HEK293 (cell line): ENCODE data around the gene KCNK7.

ENCODE experiments used
- KLF8 ChIP-seq: fragments of 450-650 bp; formaldehyde crosslinking; IDR thresholded peaks from 2 replicates; pipeline ENCODE4 v1.5.1; 2016; ENCODE audit warnings: missing biosample characterization, missing genetic modification characterization
- ZNF274 ChIP-seq, 2 experiments: fragments of 200-500 bp in 1 of 2; fragments of 450-650 bp in 1 of 2; sonication (Bioruptor generic) in 1 of 2; formaldehyde crosslinking in 1 of 2; IDR thresholded peaks; 2 replicates each; pipeline versions ENCODE4 v1.5.1 to v1.6.1; 2014 to 2016; ENCODE audit warnings: borderline replicate concordance in 1 of 2, inconsistent platforms in 1 of 2, low read length in 1 of 2, missing biosample characterization in 1 of 2, missing genetic modification characterization in 1 of 2

DNA sequence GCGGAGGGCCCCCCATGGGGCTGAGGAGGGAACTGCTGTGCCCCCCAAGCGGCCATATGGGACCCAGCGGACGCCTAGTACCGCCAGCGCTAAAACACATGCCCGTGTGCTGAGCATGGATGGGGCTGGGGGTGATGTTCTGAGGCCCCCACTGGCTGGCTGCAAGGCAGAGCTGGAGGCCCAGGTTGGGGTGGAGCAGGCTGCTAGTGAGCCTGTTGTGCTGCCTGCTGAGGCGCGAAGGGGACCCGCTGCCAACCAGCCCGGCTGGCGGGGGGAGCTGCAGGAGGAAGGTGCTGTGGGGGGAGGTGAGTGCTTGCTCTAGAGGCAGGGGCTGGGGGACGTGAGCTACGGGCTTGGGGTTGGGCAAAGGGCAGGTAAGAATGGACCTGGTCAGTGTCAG is 23.2 kb upstream of the KCNK7 start:
- no peak for TF ChIP-seq KLF8 (tag by site-specific recombination)
- TF ChIP-seq ZNF274 (IDR thresholded peaks at IDR 0.05; ENCODE audit: low read length), result no peak
- no peak for TF ChIP-seq ZNF274 (tag by site-specific recombination; IDR thresholded peaks at IDR 0.05; ENCODE audit: borderline replicate concordance)
